GM12874 (cell line): ENCODE measurements around the gene PAMR1.

Experiments used
- CTCF ChIP-seq: IDR thresholded peaks from 2 replicates; pipeline ENCODE4 v1.5.1; 2011; ENCODE audit warnings: low read depth, mild to moderate bottlenecking, control low read depth, low read length, moderate library complexity; ENCODE audit not compliant: insufficient read depth

Gene PAMR1

GRCh38 chr11:35391922-35392688 lies 133.3 kb downstream of the PAMR1 start:
- TF ChIP-seq CTCF, result peak; percentile 80

- TF ChIP-seq CTCF, result no peak
Observed at GRCh38 chr11:35390737-35391682, 134.4 kb downstream of the PAMR1 start.

GRCh38 chr11:35389897-35390465 lies 135.4 kb downstream of the PAMR1 start:
- TF ChIP-seq CTCF, result no peak

GRCh38 chr11:35389112-35389511 lies 136.3 kb downstream of the PAMR1 start:
- no peak for TF ChIP-seq CTCF

GRCh38 chr11:35388061-35388460 lies 137.4 kb downstream of the PAMR1 start:
- no peak for TF ChIP-seq CTCF

GRCh38 chr11:35387111-35387982 lies 138.1 kb downstream of the PAMR1 start:
- no peak for TF ChIP-seq CTCF
